ENCODE data around the gene FASN. TPM values are rescaled to one million over a fixed set of nuclear protein-coding genes. Genes with fewer than 3 reads are reported as not detected.

FASN gene
- total RNA-seq, 2 donors from 2014 or later: 13.8 to 46.4 TPM

GRCh38 chr17:82101767-82102679 is 4.0 kb upstream of the FASN start:
- no peaks in the 10 kb centered on the region for H3K27me3 ChIP-seq
- peak overlapping the region; percentile 20 to 69 for H3K27ac ChIP-seq
- TF ChIP-seq CTCF (IDR thresholded peaks at IDR 0.05): no peak
- no peaks in the 10 kb centered on the region for H3K9me3 ChIP-seq
- no peaks in the 10 kb centered on the region for H3K36me3 ChIP-seq
- H3K4me3 ChIP-seq: no peak overlapping the region
- DNase-seq (ENCODE audit: low spot score): no peak
- peaks cover 0 to 68% of the 10 kb centered on the region in 2 donors for H3K4me1 ChIP-seq

GRCh38 chr17:82101301-82101715 is 3.3 kb upstream of the FASN start:
- no peak for TF ChIP-seq CTCF (IDR thresholded peaks at IDR 0.05)
- Histone ChIP-seq H3K4me3 (no peak overlapping the region), H3K36me3 (no peaks in the 10 kb centered on the region), H3K27me3 (no peaks in the 10 kb centered on the region), H3K4me1 (peaks cover 0 to 68% of the 10 kb centered on the region in 2 donors), H3K27ac (peak overlapping the region; percentile 31 to 69), H3K9me3 (no peaks in the 10 kb centered on the region)
- DNase-seq (ENCODE audit: low spot score): no peak

GRCh38 chr17:82100502-82101298 is 2.7 kb upstream of the FASN start:
- peaks cover 0 to 63% of the 10 kb centered on the region in 2 donors for H3K4me1 ChIP-seq
- DNase-seq (ENCODE audit: low spot score): no peak

GRCh38 chr17:82098939-82099763 is 1.1 kb upstream of the FASN start:
- H3K27me3 ChIP-seq: no peaks in the 10 kb centered on the region
- H3K27ac ChIP-seq: peak overlapping the region; percentile 82 to 90
- DNase-seq (ENCODE audit: low spot score): no peak
- H3K4me3 ChIP-seq: peak overlapping the region; percentile 37 to 81
- no peaks in the 10 kb centered on the region for H3K9me3 ChIP-seq
- TF ChIP-seq CTCF (IDR thresholded peaks at IDR 0.05): no peak
- peaks cover 19% of the 10 kb centered on the region for H3K36me3 ChIP-seq
- H3K4me1 ChIP-seq: peaks cover 0 to 57% of the 10 kb centered on the region in 2 donors

More at GRCh38 chr17:82100502-82101298, 2.7 kb upstream of the FASN start:
- TF ChIP-seq CTCF (IDR thresholded peaks at IDR 0.05): no peak
- Histone ChIP-seq H3K36me3 (peaks cover 4% of the 10 kb centered on the region), H3K9me3 (no peaks in the 10 kb centered on the region), H3K27me3 (no peaks in the 10 kb centered on the region), H3K27ac (peak overlapping the region; percentile 69 to 90), H3K4me3 (no peak overlapping the region)

- Histone ChIP-seq H3K9me3 (no peaks in the 10 kb centered on the region), H3K27ac (peak overlapping the region; percentile 90), H3K4me3 (peak overlapping the region; percentile 72 to 81), H3K27me3 (no peaks in the 10 kb centered on the region), H3K4me1 (peaks cover 0 to 46% of the 10 kb centered on the region in 2 donors), H3K36me3 (peaks cover 32% of the 10 kb centered on the region)
- DNase-seq (ENCODE audit: low spot score): no peak
- no peak for TF ChIP-seq CTCF (IDR thresholded peaks at IDR 0.05)
These were observed 192 bp downstream of the FASN start for GRCh38 chr17:82097919-82098168.
